Brain microvascular endothelial cell (primary cell): ENCODE results near the gene POU3F1.

Experiments used
- DNase-seq: peaks from one replicate; pipeline ENCODE4 v3.0.0-alpha.2; 2020
- H3K27ac ChIP-seq: fragments of 250-450 bp; sonication (Bioruptor Pico); 2 replicates; pipeline ENCODE4 v1.5.1; 2020; ENCODE audit warnings: mild to moderate bottlenecking, moderate library complexity
- H3K27me3 ChIP-seq: fragments of 250-450 bp; sonication (Bioruptor Pico); replicated peaks from 2 replicates; pipeline ENCODE4 v1.5.1; 2020; ENCODE audit warnings: mild to moderate bottlenecking
- H3K36me3 ChIP-seq: fragments of 250-450 bp; sonication (Bioruptor Pico); replicated peaks from 2 replicates; pipeline ENCODE4 v1.5.1; 2020; ENCODE audit warnings: mild to moderate bottlenecking
- H3K4me3 ChIP-seq: 2 replicates; pipeline ENCODE4 v1.5.1; 2011; ENCODE audit warnings: low read depth, mild to moderate bottlenecking, control low read depth, low read length, moderate library complexity
- in situ Hi-C: cut with HindIII; loops from 2 replicates; pipeline ENCODE4 v1.10.0; 2017; ENCODE audit warnings: low sequenced_read_pairs, low pct_ligation_motif_present
- TF ChIP-seq, protein P1 (sequence below): IDR thresholded peaks from 2 replicates; pipeline ENCODE4 v1.5.1; 2011; ENCODE audit warnings: low read depth, mild to moderate bottlenecking, moderate library complexity, low read length, control low read depth, inconsistent platforms; ENCODE audit errors: missing control alignments

Gene POU3F1

DNA sequence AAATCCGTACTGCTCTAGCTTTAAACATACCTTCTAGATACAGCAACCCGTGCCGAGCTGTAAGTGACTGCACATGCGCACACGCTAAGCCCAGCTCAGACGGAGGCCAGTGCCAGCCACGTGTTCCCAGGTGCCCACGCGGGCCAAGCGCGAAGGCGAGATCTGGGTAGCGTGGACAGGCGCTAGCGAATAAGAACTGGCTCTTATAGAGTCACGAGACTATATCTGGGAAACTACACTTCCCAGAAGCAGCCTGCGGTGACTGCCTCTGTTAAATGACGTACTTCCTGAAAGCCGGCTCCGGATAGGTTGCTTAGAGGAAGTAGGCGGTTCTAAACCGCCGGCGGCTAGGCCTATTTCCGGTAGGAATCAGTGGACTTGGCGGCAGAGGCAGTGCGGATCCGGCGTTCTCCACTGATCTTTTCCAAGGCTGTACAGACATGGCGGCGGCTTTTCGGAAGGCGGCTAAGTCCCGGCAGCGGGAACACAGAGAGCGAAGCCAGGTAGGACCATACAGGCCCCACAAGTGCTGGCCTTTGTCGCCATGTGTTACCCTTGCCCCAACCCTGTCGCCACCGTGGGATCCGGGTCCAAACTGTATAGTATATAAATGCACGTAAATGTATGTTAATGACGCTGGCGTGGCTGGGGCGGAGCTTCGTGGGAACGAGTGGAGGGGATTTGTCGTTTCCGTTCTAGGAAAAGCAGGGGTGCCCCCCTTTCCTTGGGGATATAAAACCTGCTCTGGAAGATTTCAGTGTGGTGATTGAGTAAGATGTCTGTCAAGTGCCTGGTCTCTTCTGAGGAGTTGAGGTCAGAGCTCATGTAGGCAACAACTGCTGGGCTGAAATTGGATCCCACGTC is 34.0 kb downstream of the POU3F1 start, which contains the start of gene UTP11:
UTP11 (plus strand) TSS at position 372 of the 864 bp plus-strand sequence; CDS start at position 441, 69 bp downstream.
- peak within 1 kb of the TSS; percentile 92 for H3K4me3 ChIP-seq
- peaks cover 12% of the 10 kb centered on the region for H3K36me3 ChIP-seq
- in situ Hi-C loops = no loop called here
- H3K27ac ChIP-seq = peak within 1 kb of the TSS; percentile 94
- TF ChIP-seq, protein P1, sequence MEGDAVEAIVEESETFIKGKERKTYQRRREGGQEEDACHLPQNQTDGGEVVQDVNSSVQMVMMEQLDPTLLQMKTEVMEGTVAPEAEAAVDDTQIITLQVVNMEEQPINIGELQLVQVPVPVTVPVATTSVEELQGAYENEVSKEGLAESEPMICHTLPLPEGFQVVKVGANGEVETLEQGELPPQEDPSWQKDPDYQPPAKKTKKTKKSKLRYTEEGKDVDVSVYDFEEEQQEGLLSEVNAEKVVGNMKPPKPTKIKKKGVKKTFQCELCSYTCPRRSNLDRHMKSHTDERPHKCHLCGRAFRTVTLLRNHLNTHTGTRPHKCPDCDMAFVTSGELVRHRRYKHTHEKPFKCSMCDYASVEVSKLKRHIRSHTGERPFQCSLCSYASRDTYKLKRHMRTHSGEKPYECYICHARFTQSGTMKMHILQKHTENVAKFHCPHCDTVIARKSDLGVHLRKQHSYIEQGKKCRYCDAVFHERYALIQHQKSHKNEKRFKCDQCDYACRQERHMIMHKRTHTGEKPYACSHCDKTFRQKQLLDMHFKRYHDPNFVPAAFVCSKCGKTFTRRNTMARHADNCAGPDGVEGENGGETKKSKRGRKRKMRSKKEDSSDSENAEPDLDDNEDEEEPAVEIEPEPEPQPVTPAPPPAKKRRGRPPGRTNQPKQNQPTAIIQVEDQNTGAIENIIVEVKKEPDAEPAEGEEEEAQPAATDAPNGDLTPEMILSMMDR = no peak
- H3K27me3 ChIP-seq = no peaks in the 10 kb centered on the region
- DNase-seq = peak; percentile 99

DNA sequence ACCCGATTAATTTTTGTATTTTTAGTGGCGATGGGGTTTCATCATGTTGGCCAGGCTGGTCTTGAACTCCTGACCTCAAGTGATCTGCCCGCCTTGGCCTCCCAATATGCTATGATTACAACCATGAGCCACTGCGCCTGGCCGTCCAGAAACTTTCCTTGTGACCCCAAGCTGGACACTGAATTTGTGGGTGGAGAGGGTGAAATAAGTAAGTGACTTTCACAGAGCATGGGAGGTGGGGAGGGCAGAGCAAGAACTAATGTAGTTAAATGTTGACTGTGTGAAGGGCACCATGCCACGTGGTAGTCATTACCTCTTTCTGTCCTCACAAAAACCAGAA is 36.8 kb downstream of the POU3F1 start:
- Histone ChIP-seq H3K27me3 (no peaks in the 10 kb centered on the region), H3K27ac (peak overlapping the region; percentile 61), H3K36me3 (no peaks in the 10 kb centered on the region), H3K4me3 (no peak overlapping the region)
- TF ChIP-seq, protein P1 = no peak
- no peak for DNase-seq
- in situ Hi-C loops = no loop called here

DNA sequence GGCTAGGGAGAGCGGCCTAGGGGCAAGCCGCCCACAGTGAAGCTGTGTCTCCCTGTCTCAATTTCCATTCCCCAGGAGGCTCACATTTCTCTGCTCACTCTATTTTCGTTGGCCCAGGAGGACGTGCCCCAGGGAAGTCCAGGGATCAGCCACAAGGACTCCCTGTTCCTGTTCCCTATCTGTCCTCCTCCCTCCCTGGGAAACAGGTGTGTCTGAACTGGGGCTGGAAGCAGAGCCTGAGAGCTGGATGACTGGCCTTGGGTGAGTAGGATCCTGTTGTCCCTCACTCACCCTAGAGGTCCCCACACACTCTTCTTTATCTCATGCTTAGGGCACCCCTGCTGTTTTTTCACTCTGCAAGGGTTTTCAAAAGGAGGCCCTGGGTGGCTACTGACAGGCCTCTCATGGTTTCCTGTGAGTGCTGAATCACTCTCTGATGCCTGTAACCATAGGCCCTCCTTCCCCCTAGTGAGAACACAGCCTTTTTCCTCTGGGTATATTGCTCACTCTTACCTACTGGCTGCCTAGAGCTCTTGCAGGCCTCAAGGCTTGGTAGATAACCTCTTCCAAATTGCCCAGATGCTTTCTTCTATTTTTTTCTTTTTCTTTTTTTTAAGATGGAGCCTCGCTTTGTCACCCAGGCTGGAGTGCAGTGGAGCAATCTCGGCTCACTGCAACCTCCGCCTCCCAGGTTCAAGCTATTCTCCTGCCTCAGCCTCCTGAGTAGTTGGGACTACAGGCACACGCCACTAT is 37.3 kb downstream of the POU3F1 start:
- H3K27me3 ChIP-seq = no peaks in the 10 kb centered on the region
- no peaks in the 10 kb centered on the region for H3K36me3 ChIP-seq
- peak overlapping the region; percentile 61 for H3K27ac ChIP-seq
- DNase-seq = peak; percentile 93
- in situ Hi-C loops = no loop called here
- TF ChIP-seq, protein P1 = peak; percentile 42
- no peak overlapping the region for H3K4me3 ChIP-seq

DNA sequence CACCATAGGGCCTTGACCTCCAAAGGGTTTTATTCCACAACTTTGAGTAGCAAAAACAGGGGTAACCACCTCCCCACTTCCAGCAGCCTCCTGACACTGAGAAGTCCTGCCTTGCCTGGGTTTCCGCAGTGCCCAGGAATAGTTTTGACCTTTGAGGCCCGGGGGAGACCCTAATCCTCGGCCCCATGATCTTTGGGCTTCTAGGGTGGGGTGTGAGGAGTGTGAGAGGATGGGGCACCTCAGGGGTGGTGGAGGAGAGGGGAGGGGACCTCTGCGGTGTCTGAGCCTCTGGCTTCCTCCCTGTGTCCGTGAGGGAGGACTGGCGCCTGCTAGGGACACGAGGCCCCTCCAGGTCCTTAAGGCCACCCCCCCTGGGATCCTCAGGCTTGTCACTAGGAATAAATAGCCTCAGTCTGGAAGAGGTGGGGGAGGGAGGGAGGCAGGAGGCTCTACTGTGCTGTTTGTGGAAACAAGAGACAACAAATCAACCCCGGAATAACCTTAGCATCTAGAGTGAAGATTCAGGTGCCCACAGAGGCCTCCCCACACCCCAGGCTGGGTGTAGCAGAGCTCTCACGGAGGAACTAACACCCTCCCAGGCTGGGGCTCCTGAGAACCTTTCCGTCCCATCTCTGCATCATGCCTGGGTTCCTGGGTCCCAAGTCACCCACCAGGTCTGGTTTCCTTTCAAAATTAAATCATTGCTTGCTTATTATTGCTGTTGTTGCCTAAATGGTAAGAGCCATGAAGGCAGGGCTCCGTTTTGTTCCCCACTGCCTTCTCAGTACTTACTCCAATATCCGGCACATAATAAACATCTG is 40.4 kb downstream of the POU3F1 start:
- in situ Hi-C loops = no loop called here
- Histone ChIP-seq H3K36me3 (peaks cover 3% of the 10 kb centered on the region), H3K27me3 (no peaks in the 10 kb centered on the region), H3K27ac (no peak overlapping the region), H3K4me3 (peak overlapping the region; percentile 95)
- TF ChIP-seq, protein P1 = no peak
- DNase-seq = no peak

DNA sequence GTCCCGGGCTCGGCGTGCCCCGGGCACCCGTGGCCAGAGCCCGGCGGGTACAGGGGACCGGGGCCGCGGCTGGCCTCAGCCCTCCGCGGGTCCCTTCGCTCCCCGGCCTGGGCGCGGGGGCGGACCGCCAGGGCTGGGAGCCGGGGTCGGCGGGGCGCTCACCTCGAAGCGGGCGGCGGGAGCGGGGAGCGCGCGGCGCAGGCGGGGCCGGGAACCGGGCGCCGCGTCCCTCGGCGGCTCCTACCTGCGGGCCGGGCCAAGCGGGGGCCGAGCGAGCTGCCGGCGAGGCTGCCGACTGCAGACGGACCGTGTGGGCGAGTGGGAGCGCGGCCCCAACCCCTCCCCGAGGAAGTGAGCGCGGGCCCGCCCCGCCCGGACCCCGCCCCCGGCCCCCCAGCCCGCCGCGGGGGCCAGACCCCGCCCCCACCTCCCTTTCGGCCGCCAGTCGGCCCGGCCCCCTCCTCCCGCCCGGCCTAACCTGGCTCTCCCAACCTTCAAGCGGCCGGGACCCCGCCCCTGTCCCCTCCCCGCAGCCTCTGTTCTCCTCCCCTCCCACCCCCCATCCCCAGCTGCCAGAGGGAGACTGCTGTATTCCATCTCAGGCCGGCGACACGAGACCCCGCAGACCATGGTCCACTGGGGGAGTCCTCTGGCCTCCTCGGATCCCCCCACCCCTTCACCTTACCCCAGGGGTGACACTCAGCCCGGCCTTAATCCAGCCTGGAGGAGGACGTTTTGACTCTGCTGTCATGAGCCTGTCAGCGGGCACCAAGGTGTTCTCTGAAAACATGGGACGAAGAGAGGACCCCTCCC is 41.2 kb downstream of the POU3F1 start, which contains the start of gene FHL3:
FHL3 (minus strand) TSS at position 320 of the 813 bp plus-strand sequence. CDS start 6,102 bp downstream, outside the sequence.
- no peak for DNase-seq
- TF ChIP-seq, protein P1 = no peak

More for the DNA sequence above, 41.2 kb downstream of the POU3F1 start, which contains the start of gene FHL3:
- H3K36me3 ChIP-seq = peaks cover 3% of the 10 kb centered on the region
- H3K27me3 ChIP-seq = no peaks in the 10 kb centered on the region
- H3K4me3 ChIP-seq = peak within 1 kb of the TSS; percentile 95
- in situ Hi-C loops = no loop called here
- peak within 1 kb of the TSS; percentile 18 for H3K27ac ChIP-seq
